Measurements from ENCODE around the gene CHST13.

DNA sequence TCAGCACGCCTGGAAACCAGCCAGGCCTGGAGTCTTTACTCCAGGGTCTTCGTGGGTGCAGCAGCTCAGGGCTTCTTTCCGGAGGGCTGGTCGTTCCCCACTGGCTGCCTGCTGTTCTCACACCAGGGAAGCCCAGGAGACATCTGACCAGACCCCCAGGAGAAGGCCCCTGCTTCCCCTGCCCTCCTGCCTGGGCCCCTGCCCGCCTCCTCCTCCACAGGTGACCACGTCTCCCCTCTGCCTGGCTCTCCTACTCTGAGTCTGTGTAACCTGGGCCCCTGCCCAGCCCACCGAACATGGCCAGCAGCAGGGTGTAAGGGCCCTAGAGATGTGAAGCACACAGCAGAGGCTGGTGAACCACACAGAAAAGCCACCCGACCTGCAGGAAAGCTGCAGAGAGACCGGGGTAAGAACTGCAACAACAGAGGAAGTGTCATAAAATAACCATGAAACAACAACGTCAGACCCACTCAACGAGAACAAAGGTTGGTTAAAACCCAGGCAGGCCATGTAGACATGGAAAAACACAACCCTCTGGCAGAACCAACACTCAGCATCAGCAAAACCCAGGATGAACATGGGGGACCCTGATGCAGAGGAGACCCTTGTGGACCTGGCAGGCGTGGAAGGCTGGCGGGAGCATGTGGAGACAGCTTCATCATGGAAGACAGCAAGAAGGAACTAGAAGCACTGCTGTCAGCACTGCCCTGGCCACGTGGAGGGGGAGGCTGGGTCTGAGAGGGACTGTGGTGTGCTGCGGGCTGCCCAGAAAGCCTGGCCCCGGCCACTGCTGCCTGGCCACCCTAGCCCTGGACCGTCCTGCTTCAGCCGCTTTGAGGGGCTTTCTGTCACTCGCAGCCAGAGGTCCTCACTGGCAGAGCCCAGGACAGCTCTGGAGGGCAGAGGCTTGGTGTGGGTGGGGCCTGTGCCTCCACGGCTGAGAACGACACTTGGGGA, 26.8 kb upstream of the CHST13 start:
- TF ChIP-seq, protein P1, sequence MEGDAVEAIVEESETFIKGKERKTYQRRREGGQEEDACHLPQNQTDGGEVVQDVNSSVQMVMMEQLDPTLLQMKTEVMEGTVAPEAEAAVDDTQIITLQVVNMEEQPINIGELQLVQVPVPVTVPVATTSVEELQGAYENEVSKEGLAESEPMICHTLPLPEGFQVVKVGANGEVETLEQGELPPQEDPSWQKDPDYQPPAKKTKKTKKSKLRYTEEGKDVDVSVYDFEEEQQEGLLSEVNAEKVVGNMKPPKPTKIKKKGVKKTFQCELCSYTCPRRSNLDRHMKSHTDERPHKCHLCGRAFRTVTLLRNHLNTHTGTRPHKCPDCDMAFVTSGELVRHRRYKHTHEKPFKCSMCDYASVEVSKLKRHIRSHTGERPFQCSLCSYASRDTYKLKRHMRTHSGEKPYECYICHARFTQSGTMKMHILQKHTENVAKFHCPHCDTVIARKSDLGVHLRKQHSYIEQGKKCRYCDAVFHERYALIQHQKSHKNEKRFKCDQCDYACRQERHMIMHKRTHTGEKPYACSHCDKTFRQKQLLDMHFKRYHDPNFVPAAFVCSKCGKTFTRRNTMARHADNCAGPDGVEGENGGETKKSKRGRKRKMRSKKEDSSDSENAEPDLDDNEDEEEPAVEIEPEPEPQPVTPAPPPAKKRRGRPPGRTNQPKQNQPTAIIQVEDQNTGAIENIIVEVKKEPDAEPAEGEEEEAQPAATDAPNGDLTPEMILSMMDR (conservative IDR thresholded peaks at IDR 0.05 in 1 of 2, IDR thresholded peaks at IDR 0.05 in 1 of 2; ENCODE audit: extremely low read depth in 1 of 2, insufficient read depth in 1 of 2, low read depth in 1 of 2, low read length in 2 of 2): no peak
- TF ChIP-seq EZH2 (IDR thresholded peaks at IDR 0.05; ENCODE audit: borderline replicate concordance, low read length): no peak
